Neural progenitor cell (in vitro differentiated cells): ENCODE results near the gene BTBD9. TPM values are rescaled to one million over a fixed set of nuclear protein-coding genes. Genes with fewer than 3 reads are reported as not detected.

Source experiments
- DNase-seq: peaks from one replicate; pipeline ENCODE4 v3.0.0-alpha.2; 2016; ENCODE audit warnings: low spot score
- H2AFZ ChIP-seq: fragments of 200-600 bp; sonication (generic); replicated peaks from 2 replicates; pipeline ENCODE4 v1.6.1; 2016; ENCODE audit warnings: antibody characterized with exemption
- H3F3A ChIP-seq: fragments of 200-600 bp; sonication (generic); 2 replicates; pipeline ENCODE4 v1.6.1; 2016; ENCODE audit warnings: antibody characterized with exemption, low read depth
- H3K27ac ChIP-seq: fragments of 200-600 bp; sonication (generic); 2 replicates; pipeline ENCODE4 v1.5.1; 2016; ENCODE audit warnings: mild to moderate bottlenecking
- H3K27me3 ChIP-seq: fragments of 200-600 bp; sonication (generic); 2 replicates; pipeline ENCODE4 v1.6.1; 2016; ENCODE audit warnings: mild to moderate bottlenecking, moderate library complexity
- H3K36me3 ChIP-seq: fragments of 200-600 bp; sonication (generic); 2 replicates; pipeline ENCODE4 v1.5.1; 2016
- H3K4me1 ChIP-seq: fragments of 200-600 bp; sonication (generic); 2 replicates; pipeline ENCODE4 v1.6.1; 2016; ENCODE audit warnings: mixed run types
- H3K4me2 ChIP-seq: fragments of 200-600 bp; sonication (generic); 2 replicates; pipeline ENCODE4 v1.6.1; 2016
- H3K4me3 ChIP-seq: fragments of 200-600 bp; sonication (generic); 2 replicates; pipeline ENCODE4 v1.5.1; 2016
- H3K79me2 ChIP-seq: fragments of 200-600 bp; sonication (generic); 2 replicates; pipeline ENCODE4 v1.6.1; 2016; ENCODE audit warnings: low read depth
- H3K9ac ChIP-seq: fragments of 200-600 bp; sonication (generic); 2 replicates; pipeline ENCODE4 v1.6.1; 2016
- H3K9me3 ChIP-seq: fragments of 200-600 bp; sonication (generic); 2 replicates; pipeline ENCODE4 v1.5.1; 2016; ENCODE audit warnings: low read depth
- H4K20me1 ChIP-seq: fragments of 200-600 bp; sonication (generic); 2 replicates; pipeline ENCODE4 v1.6.1; 2016; ENCODE audit warnings: low read depth
- H3K27ac Mint-ChIP-seq: 3 replicates; pipeline ENCODE4 v1.8.0; 2021; ENCODE audit warnings: mixed read lengths
- H3K27me3 Mint-ChIP-seq: 2 replicates; pipeline ENCODE4 v1.8.0; 2022; ENCODE audit warnings: low read depth, mild to moderate bottlenecking, inconsistent platforms, moderate library complexity, mixed read lengths; ENCODE audit not compliant: insufficient read depth
- H3K36me3 Mint-ChIP-seq: 3 replicates; pipeline ENCODE4 v1.8.0; 2021; ENCODE audit warnings: mixed read lengths
- H3K4me1 Mint-ChIP-seq: 3 replicates; pipeline ENCODE4 v1.8.0; 2021; ENCODE audit warnings: mixed read lengths
- H3K4me3 Mint-ChIP-seq: 3 replicates; pipeline ENCODE4 v1.8.0; 2021; ENCODE audit warnings: mild to moderate bottlenecking, moderate library complexity, mixed read lengths
- H3K9me3 Mint-ChIP-seq: 3 replicates; pipeline ENCODE4 v1.8.0; 2020; ENCODE audit warnings: mixed read lengths
- CTCF ChIP-seq: fragments of 200-600 bp; sonication (generic); IDR thresholded peaks from 2 replicates; pipeline ENCODE4 v1.5.1; 2017; ENCODE audit warnings: antibody characterized with exemption, mild to moderate bottlenecking
- EZH2 ChIP-seq: fragments of 200-600 bp; sonication (generic); IDR thresholded peaks from 2 replicates; pipeline ENCODE4 v1.6.1; 2017; ENCODE audit warnings: antibody characterized with exemption, mild to moderate bottlenecking, moderate library complexity
- EZH2phosphoT487 ChIP-seq: fragments of 200-600 bp; sonication (generic); IDR thresholded peaks from 2 replicates; pipeline ENCODE4 v1.6.1; 2017; ENCODE audit warnings: antibody characterized with exemption
- total RNA-seq: library from RNA; depleted of rRNA; stranded (reverse); fragments of >200 nt; gene quantifications from 2 replicates; pipeline ENCODE4 v1.2.3, GENCODE V29; 2015; ENCODE audit warnings: low replicate concordance

Gene BTBD9
- total RNA-seq, 1 donor from 2014 or later = 16.9 TPM

DNA sequence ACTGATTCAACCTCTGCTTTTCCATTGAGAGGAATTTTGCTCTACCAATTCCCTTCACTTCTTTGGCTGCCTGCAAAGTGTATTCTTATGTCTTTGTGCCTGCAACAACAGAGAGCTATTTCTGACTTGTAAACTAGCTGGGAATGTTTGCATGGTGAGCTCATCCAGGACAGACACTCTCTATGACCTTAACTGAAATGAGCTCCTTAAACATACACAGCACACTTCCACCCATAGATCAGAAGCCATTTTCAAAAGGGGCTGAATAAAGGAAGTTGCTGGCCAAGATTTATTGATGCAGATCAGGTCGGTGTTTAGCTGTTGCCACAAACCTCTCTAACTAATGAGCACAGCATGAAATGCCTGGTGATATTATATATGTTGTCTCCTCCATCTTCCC is 377.7 kb downstream of the BTBD9 start:
- H2AFZ ChIP-seq = peak overlapping the region; percentile 38
- DNase-seq = peak; percentile 9
- peak overlapping the region; percentile 88 for H3K27ac Mint-ChIP-seq
- no peaks in the 10 kb centered on the region for H3K79me2 ChIP-seq
- peaks cover 2% of the 10 kb centered on the region for H3K36me3 Mint-ChIP-seq
- H3F3A ChIP-seq = peaks cover 24% of the 10 kb centered on the region
- H3K4me3 Mint-ChIP-seq = no peak overlapping the region
- no peak overlapping the region for H3K4me3 ChIP-seq
- H3K4me2 ChIP-seq = peak overlapping the region; percentile 48
- no peak overlapping the region for H3K9ac ChIP-seq
- no peaks in the 10 kb centered on the region for H3K36me3 ChIP-seq
- H3K9me3 ChIP-seq = no peaks in the 10 kb centered on the region
- H3K27me3 Mint-ChIP-seq = no peaks in the 10 kb centered on the region
- no peaks in the 10 kb centered on the region for H3K27me3 ChIP-seq
- TF ChIP-seq CTCF (no peak), EZH2phosphoT487 (no peak), EZH2 (no peak)
- no peaks in the 10 kb centered on the region for H3K9me3 Mint-ChIP-seq
- H4K20me1 ChIP-seq = no peaks in the 10 kb centered on the region
- peaks cover 42% of the 10 kb centered on the region for H3K4me1 Mint-ChIP-seq
- peak overlapping the region; percentile 34 for H3K27ac ChIP-seq
- H3K4me1 ChIP-seq = peaks cover 41% of the 10 kb centered on the region

- Histone ChIP-seq H3K27ac (peak overlapping the region; percentile 34), H3K36me3 (no peaks in the 10 kb centered on the region), H3K4me3 (no peak overlapping the region), H3K27me3 (no peaks in the 10 kb centered on the region), H3K9me3 (no peaks in the 10 kb centered on the region), H3K79me2 (no peaks in the 10 kb centered on the region), H3K4me1 (peaks cover 37% of the 10 kb centered on the region), H3K4me2 (peak overlapping the region; percentile 48), H3K9ac (no peak overlapping the region), H4K20me1 (no peaks in the 10 kb centered on the region), H3F3A (peaks cover 24% of the 10 kb centered on the region), H2AFZ (peak overlapping the region; percentile 38)
- Mint-ChIP-seq H3K27ac (peak overlapping the region; percentile 88), H3K4me1 (peaks cover 39% of the 10 kb centered on the region), H3K36me3 (peaks cover 2% of the 10 kb centered on the region), H3K27me3 (peaks cover under 1% of the 10 kb centered on the region), H3K4me3 (no peak overlapping the region), H3K9me3 (no peaks in the 10 kb centered on the region)
- no peak for TF ChIP-seq EZH2phosphoT487
- TF ChIP-seq CTCF = no peak
- no peak for TF ChIP-seq EZH2
- DNase-seq = no peak
These were observed 378.1 kb downstream of the BTBD9 start for GRCh38 chr6:38261626-38262025.

DNA sequence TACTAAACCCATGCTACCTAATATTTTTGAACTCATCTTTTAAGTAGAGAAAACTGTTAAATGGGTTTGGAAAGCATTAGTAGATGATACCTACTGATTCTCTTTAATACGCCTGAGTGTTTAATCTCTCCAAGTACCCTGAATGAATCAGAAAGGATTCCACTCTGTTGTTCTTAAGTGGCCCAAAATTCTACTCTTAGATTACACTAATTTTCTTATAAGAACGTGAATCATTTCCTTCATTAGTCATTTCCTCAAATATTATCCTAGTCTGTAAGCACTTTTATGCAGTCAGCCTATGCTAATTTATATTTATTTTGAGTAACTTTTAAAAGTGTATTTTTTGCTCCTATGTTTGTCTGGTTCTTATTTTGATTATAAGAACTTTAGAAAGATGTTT is 380.0 kb downstream of the BTBD9 start:
- Histone ChIP-seq H3K27ac (no peak overlapping the region), H2AFZ (no peak overlapping the region), H3K9ac (no peak overlapping the region), H3K9me3 (no peaks in the 10 kb centered on the region), H3K4me1 (peaks cover 33% of the 10 kb centered on the region), H4K20me1 (no peaks in the 10 kb centered on the region), H3K36me3 (no peaks in the 10 kb centered on the region), H3K4me3 (no peak overlapping the region), H3K27me3 (no peaks in the 10 kb centered on the region), H3K4me2 (no peak overlapping the region), H3F3A (peaks cover 20% of the 10 kb centered on the region), H3K79me2 (no peaks in the 10 kb centered on the region)
- Mint-ChIP-seq H3K4me1 (peaks cover 35% of the 10 kb centered on the region), H3K27ac (no peak overlapping the region), H3K27me3 (peaks cover 2% of the 10 kb centered on the region), H3K9me3 (no peaks in the 10 kb centered on the region), H3K4me3 (no peak overlapping the region), H3K36me3 (peaks cover 15% of the 10 kb centered on the region)
- DNase-seq = no peak
- TF ChIP-seq EZH2phosphoT487 (no peak), CTCF (no peak), EZH2 (no peak)
